ENCODE data around the gene HCLS1.
"Not testable (repeated sequence)": the region's sequence is repeated elsewhere in the genome, so short reads cannot be mapped to it uniquely, and the experiment has no call there.

HCLS1 gene, protein sequence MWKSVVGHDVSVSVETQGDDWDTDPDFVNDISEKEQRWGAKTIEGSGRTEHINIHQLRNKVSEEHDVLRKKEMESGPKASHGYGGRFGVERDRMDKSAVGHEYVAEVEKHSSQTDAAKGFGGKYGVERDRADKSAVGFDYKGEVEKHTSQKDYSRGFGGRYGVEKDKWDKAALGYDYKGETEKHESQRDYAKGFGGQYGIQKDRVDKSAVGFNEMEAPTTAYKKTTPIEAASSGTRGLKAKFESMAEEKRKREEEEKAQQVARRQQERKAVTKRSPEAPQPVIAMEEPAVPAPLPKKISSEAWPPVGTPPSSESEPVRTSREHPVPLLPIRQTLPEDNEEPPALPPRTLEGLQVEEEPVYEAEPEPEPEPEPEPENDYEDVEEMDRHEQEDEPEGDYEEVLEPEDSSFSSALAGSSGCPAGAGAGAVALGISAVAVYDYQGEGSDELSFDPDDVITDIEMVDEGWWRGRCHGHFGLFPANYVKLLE

DNA sequence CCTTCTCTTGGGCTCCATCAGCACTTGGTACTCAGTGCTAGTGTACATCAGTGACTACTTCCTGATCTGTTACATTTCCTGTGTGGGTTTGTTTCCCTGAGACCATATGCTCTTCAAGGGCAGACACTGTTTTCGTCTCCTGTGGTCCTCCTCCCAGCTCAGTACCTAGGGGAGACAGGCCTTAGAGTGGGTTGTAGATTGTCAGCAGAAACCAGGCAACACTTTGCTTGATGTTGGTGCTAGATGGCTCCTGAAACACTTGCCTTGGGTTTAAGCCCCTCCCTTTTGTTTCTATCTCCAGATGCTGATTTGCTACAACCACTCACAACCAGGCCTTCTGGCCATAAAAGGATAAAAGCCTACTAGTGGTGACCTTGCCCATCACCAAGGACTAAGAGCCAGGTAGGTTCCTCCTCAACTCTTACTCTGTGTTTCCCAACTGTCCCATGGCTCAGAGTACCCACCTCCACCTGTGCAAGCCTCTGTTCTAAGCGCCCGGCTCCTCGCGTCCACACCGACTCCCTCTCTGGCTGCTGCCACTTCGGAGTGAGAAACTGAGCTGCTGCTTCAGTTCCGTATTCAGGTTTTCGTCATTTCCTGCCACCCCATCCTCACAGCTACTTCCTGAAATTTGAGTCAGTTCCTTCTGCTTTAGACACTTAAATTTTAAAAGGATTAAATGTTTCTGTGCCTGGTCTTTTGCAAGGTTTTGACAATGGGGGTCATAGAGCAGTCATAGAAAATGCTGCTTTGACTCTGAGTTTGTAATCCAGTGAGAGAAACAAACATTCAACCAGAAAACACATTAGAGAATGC lies at the start of gene HCLS1:
Gene HCLS1 (minus strand): TSS at position 548 of the 816 bp plus-strand sequence. CDS start 2,556 bp downstream, outside the sequence.
- DNase-seq = peak; percentile 84

DNA sequence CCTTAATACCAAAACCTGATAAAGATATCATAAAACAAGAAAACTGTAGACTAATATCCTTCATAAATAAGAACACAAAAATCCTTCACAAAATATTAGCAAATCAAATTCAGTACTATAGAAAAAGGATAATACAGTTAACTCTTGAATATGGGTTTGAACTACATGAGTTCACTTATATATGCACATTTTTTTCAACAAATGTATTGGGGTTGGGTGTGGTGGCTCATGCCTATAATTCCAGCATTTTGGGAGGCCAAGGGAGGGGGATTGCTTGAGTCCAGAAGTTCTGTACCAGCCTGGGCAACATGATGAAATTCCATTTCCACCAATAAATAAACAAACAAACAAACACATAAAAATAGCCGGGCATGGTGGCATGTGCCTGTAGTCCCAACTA lies 49.6 kb upstream of the HCLS1 start:
- no peak for DNase-seq

DNA sequence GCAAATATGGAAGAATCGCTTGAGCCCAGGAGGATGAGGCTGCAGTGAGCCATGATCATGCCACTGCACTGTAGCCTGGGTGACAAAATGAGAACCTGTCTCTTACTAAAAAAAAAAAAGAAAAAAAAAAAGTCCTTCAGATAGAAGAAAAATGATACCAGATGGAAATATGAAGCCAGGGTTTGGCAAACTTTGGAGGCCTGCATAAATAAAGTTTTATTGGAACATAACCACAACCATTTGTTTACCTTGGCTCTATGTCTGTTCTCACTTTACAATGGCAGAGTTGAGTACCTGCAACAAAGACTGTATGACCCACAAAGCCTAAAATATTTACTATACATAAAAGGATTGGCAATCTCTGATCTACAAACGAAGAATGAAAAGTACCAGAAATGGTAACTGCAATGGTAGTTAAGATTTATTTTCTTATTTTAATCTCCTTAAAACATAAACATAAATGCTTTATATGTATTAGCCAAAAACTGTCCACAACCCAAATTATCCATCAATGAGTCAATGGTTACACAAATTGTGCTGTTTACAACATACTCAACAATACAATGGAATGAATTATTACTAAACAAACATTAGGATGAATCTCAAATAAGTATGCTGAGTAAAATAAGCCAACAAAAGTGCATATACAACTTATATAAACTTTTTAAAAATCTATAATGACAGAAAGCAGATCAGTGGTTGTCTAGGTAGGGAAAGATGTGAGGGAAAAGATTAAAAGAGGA lies 47.0 kb upstream of the HCLS1 start:
- no peak for DNase-seq

DNA sequence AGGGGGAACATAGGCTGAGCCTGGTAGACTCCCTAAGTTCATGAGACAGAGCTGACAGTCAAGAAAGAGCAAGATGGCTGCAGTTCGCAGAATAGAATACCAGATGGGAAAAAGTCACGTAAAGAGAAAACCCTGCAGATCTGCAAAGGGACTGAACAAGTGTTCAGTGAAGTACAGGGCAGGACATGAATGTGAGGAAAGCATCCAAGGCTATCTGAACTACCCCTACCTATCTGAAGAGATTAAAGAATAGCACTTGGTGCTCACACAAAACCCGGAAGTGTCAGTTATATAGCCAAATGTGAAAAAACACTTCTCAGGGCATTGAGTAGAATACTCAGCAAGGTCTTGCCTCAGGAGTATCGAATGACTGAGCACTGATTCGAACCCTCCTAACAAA lies 44.8 kb upstream of the HCLS1 start:
- DNase-seq = no peak

DNA sequence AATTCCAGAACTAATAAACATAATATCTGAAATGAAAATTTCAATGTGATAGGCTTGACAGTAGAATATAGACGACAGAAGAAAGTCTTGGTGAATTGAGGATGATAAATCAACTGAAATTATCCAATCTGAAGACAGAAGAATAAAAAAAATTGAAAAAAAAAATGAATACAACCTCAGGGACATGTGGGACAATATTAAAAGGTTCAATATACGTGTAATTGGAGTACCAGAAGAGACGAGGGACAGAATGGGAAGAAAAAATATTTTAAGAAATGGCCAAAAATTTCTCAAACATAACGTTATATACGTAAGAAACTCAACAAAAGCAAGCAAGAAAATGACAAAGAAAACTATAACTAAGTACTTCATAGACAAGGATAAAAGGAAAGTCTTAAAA lies 43.3 kb upstream of the HCLS1 start:
- DNase-seq = no peak

DNA sequence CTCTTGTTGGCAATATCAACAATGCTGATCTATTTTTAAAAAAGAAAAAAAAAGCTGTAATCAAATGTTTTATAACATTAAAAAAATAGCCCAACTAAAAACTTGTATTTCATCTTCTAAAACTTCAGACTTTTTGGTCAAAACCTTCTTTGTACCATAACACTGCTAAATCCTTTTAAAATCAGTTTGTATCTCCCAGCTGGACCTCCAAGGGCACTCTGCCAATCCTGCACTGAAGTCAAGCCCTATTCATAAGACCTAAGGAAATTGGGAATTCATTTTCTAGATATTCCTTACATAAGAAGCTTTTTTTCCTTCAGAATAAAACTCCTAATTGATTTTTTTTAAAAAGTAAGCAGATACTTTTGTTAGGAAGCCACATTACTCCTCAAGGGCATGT lies 38.2 kb upstream of the HCLS1 start:
- DNase-seq = no peak

DNA sequence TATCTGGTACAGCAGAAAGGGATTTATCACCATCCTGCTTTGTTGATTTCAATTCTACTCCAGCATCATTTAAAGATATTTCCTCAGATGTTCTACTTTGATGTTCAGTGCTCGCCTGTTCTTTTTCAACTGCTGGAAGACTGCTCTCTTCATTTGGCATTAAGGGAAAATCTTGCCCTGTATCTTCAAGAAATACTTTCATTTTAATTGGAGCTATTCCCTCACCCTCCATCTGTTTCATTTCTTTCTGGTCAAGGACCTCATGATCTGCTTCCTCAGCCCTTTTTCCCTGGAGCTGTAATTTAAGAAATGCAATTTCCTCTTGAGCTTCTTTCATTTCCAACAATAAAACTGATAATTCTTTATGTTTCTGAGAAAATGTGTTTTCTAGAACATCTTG lies 37.8 kb upstream of the HCLS1 start:
- no peak for DNase-seq

DNA sequence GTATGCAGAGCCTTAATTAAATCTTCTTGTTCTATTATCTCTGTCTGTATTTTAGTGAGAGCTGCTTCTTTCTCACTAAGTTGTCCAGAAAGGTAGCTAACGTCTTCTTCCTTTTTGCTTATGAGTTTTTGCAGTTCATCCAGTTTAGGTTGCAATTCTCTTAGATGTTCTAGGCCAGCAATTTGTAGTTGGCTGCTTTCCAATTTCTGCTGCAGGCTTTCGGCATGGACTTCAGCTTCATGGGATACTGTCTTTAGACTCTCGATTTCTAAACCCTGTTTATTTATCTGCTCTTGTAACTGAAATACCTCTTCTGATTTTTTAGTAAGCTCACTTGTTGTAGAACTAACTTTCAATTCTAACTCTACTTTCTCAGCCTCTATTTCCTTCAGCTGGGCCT lies 35.5 kb upstream of the HCLS1 start:
- DNase-seq = no peak

DNA sequence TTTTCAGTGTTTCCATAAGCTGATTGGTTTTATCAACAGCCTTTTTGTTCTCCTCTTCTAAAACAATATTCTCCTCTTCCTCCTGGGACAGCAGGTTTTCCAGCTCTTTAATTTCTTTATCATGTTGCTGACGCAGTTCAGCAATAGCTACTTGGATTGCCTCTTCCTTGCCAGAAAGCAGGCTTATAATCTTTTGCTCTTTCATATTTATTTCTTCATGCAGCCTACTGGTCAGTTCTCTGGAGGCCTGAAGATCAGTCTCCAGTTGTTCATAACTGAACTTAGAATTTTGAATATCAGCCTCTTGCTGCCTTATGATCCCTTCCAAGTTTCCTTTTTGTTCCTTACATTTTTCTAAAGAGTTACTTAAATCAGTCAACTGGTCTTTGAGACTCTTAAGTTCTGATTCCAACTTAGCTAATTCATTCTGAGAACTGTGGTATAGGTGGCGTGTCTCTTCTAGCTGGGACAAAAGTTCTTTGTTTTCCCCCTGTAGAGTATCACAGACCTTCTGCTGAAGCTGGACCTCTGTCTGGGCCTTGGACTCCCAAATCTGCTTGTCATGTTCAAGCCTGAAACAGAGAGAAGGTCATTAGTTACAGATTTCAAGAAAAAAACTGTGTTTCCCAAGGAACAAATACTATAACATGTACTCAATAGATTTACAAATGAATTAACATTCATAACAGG lies 31.5 kb upstream of the HCLS1 start:
- DNase-seq = no peak

DNA sequence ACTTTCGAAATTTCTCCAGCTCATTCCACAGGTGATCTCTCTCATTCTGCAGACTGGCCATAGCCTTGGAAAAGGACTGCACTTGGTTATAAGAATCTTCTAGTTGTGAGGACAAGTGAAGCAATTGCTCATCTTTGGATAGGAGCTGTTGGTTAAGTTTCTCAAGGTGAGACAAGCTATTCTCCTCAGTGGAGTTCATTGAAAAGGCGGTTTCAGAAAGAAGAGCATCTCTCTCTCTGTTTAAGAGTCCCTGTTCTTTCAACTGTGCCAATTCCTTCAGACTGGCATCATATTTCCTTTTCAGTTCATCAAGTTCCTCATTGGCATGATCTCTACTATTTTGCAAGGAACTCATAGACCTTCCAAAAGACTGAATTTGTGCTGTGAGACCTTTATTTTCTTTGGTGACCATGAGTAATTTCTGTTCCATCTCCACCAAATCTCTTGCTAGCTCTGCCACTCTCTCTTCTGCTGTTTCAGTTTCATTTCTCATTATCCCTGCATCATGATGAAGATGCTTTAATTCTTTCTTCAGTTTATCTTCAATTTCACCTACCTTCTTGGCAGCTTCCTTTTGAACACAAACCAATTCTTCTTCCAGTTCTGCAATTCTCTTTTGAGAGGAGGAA lies 30.2 kb upstream of the HCLS1 start:
- DNase-seq = no peak

DNA sequence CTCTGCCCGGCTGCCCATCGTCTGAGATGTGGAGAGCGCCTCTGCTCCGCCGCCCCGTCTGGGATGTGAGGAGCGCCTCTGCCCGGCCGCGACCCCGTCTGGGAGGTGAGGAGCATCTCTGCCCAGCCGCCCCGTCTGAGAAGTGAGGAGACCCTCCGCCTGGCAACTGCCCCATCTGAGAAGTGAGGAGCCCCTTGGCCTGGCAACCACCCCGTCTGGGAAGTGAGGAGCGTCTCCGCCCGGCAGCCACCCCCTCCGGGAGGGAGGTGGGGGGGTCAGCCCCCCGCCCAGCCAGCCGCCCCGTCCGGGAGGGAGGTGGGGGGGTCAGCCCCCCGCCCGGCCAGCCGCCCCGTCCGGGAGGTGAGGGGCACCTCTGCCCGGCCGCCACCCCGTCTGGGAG lies 28.0 kb upstream of the HCLS1 start:
- not testable (repeated sequence) for DNase-seq

DNA sequence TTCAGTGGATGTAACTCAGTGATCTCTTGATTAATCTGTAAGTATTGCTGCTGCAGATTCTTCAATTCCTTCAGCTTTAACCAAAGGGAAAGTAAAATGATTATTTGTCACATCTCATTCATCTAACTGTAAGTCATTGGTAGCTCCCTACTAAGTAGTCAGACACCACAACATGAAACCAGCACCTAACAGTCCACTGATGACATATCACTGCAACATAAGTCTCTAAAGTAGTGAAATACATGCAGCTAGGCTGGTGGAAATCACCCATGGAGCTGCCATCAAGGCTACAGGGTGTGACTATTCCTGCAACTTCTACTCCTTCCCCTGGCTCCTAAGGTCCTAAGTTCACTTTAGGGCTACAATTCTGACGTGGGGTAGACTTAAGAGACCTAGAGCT lies 21.1 kb upstream of the HCLS1 start:
- no peak for DNase-seq

DNA sequence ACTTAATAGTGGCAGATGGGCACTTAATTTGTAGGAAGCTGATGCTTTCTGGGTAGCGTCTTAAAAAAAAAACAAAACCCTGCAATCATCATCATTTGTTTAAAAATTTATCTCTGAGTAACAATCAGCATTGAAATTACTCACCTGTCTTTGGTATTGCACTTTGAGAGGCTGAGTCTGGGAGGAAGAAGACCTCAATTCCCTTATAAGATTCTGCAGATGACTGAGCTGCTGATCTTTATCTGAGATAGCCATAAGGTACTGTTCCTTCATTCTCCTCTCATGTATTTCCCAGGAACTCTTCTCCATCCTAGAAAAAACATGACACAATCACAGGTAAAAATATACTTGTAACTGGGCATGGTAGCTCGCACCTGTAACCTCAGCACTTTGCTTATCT lies 16.4 kb upstream of the HCLS1 start:
- DNase-seq = no peak

DNA sequence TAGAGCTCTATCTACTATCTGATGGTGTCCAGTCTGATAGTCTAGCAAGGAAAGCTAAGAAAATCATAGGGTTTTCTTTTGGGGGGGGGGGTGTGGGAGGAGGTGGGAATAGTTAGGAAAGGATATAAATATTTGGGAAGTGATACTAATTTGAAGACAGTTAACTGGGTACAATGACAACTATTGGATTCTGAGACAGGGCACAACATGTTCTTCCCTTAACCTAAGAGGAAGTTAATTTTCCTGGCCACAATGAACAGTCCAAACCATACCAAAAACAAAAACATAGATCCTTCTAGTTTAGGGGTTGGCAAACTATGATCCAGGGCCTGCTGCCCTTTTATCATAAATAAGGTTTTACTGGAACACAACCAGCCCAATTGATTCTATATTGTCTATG lies 10.0 kb upstream of the HCLS1 start:
- DNase-seq = no peak

DNA sequence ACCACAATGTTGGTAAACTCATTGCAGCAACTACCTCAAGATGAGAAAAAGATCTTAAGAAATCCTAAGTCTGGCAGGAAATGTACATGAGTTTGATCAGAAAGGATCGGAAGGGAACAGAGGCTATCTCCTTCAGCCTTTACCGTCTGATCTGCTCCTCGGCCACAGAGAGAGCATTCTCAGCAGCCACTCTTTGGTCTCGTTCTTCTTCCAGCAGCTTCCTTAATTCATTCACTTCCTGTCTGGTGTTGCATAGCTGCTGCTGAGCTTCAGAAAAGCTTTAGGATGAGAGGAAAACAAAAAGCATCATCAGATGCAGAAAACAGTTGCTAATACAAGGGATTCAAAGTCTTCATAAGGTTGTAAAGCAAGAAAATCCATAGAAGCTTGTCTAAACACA lies 6.6 kb upstream of the HCLS1 start:
- no peak for DNase-seq

DNA sequence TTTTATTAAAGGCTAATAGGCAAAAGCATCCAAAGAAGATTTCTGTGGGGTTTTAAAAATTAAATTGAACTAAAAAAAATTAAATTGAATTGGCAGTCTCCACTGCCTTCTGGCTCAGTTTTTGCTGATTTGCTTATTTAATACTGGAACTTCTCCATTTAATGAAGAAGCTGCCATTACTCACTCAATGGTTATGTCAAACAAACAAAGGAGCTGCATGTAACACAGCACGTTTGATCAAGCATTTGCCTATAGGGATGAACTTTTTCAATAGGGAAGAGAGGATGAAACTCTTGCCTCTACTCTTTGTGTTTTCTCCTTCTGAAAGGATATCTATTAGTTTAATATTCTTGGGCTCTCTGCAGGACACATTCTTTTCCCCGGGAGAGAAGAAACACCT lies 4.8 kb upstream of the HCLS1 start:
- no peak for DNase-seq

DNA sequence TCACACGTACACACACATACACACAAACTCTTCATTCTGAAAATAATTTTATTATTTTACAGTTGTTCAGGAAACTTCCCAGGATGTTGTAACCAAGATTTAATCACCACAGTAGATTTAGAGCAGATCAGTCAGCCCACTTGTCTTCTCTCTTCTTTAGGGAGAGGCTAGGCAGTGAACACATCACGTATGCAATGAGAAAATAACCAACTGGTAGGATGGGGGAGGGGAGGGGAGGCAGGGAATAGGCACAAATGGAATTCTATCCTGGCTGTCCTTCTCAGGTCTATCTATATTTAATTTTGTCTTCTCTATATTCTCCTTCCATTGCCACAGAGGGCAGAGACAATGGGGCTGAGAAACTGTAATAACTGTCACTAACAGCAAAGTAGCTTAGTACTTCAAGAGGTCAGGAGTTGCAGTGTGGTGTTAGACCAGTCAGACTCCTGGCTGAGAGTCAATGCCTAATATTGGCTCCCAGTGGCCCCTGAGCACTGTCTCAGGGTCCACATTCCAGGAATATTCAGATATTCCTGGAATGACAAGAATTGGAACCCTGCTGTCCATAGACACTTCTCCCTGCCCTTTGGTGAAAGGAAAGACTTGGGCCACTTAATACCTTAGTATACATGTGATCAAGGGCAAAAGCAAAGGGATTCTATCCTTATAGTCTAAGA lies 2.6 kb upstream of the HCLS1 start:
- no peak for DNase-seq

DNA sequence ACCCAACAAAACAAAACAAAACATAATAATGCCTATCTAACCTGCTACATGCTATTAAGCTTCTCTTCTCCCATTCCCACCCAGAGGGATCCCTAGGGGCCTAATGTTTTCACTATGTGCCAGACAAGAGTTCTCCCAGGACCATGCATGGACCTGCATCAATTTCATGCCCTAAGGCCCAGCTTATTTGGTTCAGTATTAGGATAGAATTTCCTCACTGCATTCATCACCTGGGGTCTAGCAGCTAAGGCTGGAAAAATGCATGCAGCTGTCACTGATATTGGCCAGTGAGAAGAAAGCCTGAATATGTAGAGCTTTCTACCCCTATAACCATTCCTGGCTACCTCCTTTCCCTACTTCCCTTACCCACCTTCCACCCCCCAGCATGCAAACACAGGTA lies 2.0 kb upstream of the HCLS1 start:
- DNase-seq = no peak

DNA sequence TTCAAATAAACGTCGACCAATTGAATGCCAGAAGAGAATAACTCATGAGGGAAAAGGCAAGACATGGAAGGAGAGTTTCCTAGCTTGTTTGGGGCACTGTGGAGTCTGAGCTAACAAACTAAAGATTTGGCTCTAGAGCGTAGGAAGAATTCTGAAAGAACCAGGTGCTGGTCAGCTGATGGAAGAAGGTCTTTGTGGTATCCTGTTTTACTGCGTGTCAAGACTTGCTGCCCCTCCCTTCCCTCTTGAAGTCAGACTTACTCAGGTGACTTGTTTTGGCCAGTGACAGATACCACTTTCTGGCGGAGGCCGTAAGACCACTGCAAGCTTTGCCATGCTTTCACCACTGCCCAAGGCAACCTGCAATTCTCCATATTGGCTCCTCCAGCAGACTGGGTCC lies 673 bp upstream of the HCLS1 start:
- no peak for DNase-seq

DNA sequence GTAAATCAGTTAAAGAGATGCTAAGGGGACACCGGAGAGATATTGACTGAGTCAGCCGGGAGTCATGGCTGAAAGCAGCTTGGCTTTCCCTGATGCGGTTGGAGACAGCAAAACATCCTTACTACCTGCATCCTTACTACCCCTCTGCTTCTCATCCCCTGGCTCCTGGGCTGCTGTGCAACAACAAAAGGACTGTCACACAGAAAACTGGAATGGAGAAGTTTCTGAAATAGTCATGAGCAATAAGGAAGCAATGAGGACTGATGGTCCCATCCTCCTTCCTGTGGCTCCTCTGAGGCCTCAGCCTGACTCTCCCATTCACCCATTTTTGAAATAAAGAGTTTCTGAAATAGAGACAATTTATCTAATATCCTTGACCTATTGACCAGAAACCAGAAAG lies 1.1 kb downstream of the HCLS1 start:
- no peak for DNase-seq

DNA sequence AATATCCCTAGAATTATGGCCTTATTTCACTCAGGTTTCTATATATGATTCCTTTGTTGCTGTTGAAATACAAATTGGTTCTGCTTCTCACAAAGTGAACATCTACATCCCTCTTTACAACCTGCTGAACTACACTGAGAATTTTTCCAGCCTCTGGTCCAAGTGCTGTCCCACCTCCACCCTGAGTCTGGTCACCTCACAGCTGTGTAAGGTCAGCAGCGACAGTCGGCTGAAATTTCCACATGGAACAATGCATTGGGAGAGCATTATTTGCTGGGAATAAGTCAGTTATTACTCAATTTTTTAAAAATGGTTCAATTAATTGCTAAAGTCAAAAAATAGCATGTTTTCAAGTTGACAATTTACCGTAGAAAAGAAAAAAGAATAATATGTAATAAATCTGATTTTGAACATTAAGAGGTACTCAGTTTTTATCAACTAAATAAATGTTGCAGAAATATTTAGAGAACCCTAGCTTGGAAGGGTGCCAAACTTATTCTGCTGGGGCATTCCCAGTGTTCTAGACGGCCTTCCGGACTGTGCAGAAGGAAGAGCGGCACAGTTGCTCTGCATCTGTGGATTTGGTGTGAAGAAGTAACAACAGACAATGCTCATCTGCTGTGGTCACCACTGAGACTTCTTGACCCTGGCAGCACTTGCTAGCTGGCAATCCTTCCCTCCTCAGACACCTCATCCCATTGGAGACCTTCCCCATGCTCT lies 1.8 kb downstream of the HCLS1 start:
- no peak for DNase-seq

All from GDM1 (cell line).